Gastrocnemius medialis (tissue), 4 donors: Measurements from ENCODE around the gene GTF2H1.

Experiments used
- CTCF ChIP-seq, 5 experiments: fragments of 450-650 bp in 3 of 5; fragments of 200-600 bp in 2 of 5; sonication (generic) in 2 of 5; IDR thresholded peaks in 4 of 5; conservative IDR thresholded peaks in 1 of 5; 1 replicate in 4 of 5; 2 replicates in 1 of 5; pipeline ENCODE4 v1.5.1; 2016 to 2019; ENCODE audit warnings: antibody characterized with exemption in 5 of 5, mild to moderate bottlenecking in 3 of 5, moderate library complexity in 3 of 5
- POLR2A ChIP-seq, 2 donors: fragments of 450-650 bp; IDR thresholded peaks; one replicate each; pipeline ENCODE4 v1.6.1; 2017; ENCODE audit warnings: antibody characterized with exemption in 2 of 2, mild to moderate bottlenecking in 2 of 2, moderate library complexity in 2 of 2

- TF ChIP-seq POLR2A (IDR thresholded peaks at IDR 0.05): no peak
- no peak for TF ChIP-seq CTCF (IDR thresholded peaks at IDR 0.05 in 4 of 5, conservative IDR thresholded peaks at IDR 0.05 in 1 of 5)
Observed at GRCh38 chr11:18322818-18323570, 627 bp downstream of the GTF2H1 start.
